Activated T-helper 2 cell treated with anti-CD3 and anti-CD28 coated beads, Interferon-gamma antibody, Interleukin-2, Interleukin-4, amounts not matched to agents 10 μg/mL and 5 μg/mL and 100 μg/mL, durations not matched to agents 14 hours and 24 hours and 36 hours (primary cell): ENCODE data around the gene YIPF3. TPM values are rescaled to one million over a fixed set of nuclear protein-coding genes. Genes with fewer than 3 reads are reported as not detected.

Source experiments
- DNase-seq: peaks from one replicate; pipeline ENCODE4 v3.0.0; 2021; ENCODE audit warnings: low spot score
- H3K27ac Mint-ChIP-seq: one replicate; pipeline ENCODE4 v1.8.0; 2021; ENCODE audit warnings: mixed read lengths
- H3K27me3 Mint-ChIP-seq: one replicate; pipeline ENCODE4 v1.8.0; 2021; ENCODE audit warnings: low read depth, mixed read lengths
- H3K36me3 Mint-ChIP-seq: one replicate; pipeline ENCODE4 v1.8.0; 2021; ENCODE audit warnings: low read depth, mixed read lengths
- H3K4me1 Mint-ChIP-seq: one replicate; pipeline ENCODE4 v1.8.0; 2021; ENCODE audit warnings: low read depth, mixed read lengths
- H3K4me3 Mint-ChIP-seq: one replicate; pipeline ENCODE4 v1.8.0; 2021; ENCODE audit warnings: low read depth, mild to moderate bottlenecking, moderate library complexity, mixed read lengths
- H3K9me3 Mint-ChIP-seq: one replicate; pipeline ENCODE4 v1.8.0; 2021; ENCODE audit warnings: mixed read lengths
- intact Hi-C: fragments of 100-400 bp; cut with micrococcal nuclease; formaldehyde crosslinking; loops from one replicate; pipeline ENCODE4 v1.15.1; 2023
- total RNA-seq: library from RNA; stranded (reverse); gene quantifications from 2 replicates; pipeline ENCODE4 v1.2.3, GENCODE V29; 2022

The YIPF3 gene
- total RNA-seq, 1 donor from 2014 or later = 59.0 TPM

GRCh38 chr6:43495409-43495941 lies 21.3 kb downstream of the YIPF3 start:
- no peaks in the 10 kb centered on the region for H3K9me3 Mint-ChIP-seq
- intact Hi-C loops = no loop called here
- H3K36me3 Mint-ChIP-seq = peaks cover 14% of the 10 kb centered on the region
- no peaks in the 10 kb centered on the region for H3K27me3 Mint-ChIP-seq
- peak overlapping the region; percentile 13 for H3K27ac Mint-ChIP-seq
- H3K4me3 Mint-ChIP-seq = no peak overlapping the region
- peaks cover 7% of the 10 kb centered on the region for H3K4me1 Mint-ChIP-seq
- no peak for DNase-seq

GRCh38 chr6:43494766-43495165 lies 22.0 kb downstream of the YIPF3 start:
- Mint-ChIP-seq H3K27ac (no peak overlapping the region), H3K4me3 (no peak overlapping the region)

GRCh38 chr6:43494321-43494720 lies 22.4 kb downstream of the YIPF3 start:
- Mint-ChIP-seq H3K9me3 (no peaks in the 10 kb centered on the region), H3K27ac (no peak overlapping the region), H3K4me1 (peaks cover 11% of the 10 kb centered on the region), H3K36me3 (peaks cover 11% of the 10 kb centered on the region), H3K4me3 (no peak overlapping the region), H3K27me3 (no peaks in the 10 kb centered on the region)
- no peak for DNase-seq
- intact Hi-C loops = no loop called here

More at GRCh38 chr6:43494766-43495165, 22.0 kb downstream of the YIPF3 start:
- peaks cover 14% of the 10 kb centered on the region for H3K36me3 Mint-ChIP-seq
- no peak for DNase-seq
- H3K27me3 Mint-ChIP-seq = no peaks in the 10 kb centered on the region
- H3K4me1 Mint-ChIP-seq = peaks cover 11% of the 10 kb centered on the region
- no peaks in the 10 kb centered on the region for H3K9me3 Mint-ChIP-seq
- intact Hi-C loops = no loop called here

GRCh38 chr6:43493833-43494232 lies 22.9 kb downstream of the YIPF3 start:
- H3K4me3 Mint-ChIP-seq = no peak overlapping the region
- H3K27ac Mint-ChIP-seq = no peak overlapping the region

GRCh38 chr6:43493230-43493629 lies 23.5 kb downstream of the YIPF3 start:
- Mint-ChIP-seq H3K4me3 (no peak overlapping the region), H3K4me1 (peaks cover 11% of the 10 kb centered on the region), H3K27me3 (no peaks in the 10 kb centered on the region), H3K9me3 (no peaks in the 10 kb centered on the region), H3K36me3 (peaks cover 6% of the 10 kb centered on the region), H3K27ac (no peak overlapping the region)
- no peak for DNase-seq
- intact Hi-C loops = no loop called here

More at GRCh38 chr6:43493833-43494232, 22.9 kb downstream of the YIPF3 start:
- peaks cover 11% of the 10 kb centered on the region for H3K4me1 Mint-ChIP-seq
- no peaks in the 10 kb centered on the region for H3K9me3 Mint-ChIP-seq
- no peak for DNase-seq
- intact Hi-C loops = no loop called here
- no peaks in the 10 kb centered on the region for H3K27me3 Mint-ChIP-seq
- H3K36me3 Mint-ChIP-seq = peaks cover 11% of the 10 kb centered on the region

GRCh38 chr6:43492673-43493072 lies 24.1 kb downstream of the YIPF3 start:
- DNase-seq = no peak
- Mint-ChIP-seq H3K27me3 (no peaks in the 10 kb centered on the region), H3K36me3 (peaks cover 4% of the 10 kb centered on the region), H3K4me3 (no peak overlapping the region), H3K27ac (no peak overlapping the region), H3K9me3 (no peaks in the 10 kb centered on the region), H3K4me1 (peaks cover 11% of the 10 kb centered on the region)
- intact Hi-C loops = no loop called here

GRCh38 chr6:43491750-43492661 lies 24.7 kb downstream of the YIPF3 start:
- H3K27ac Mint-ChIP-seq = no peak overlapping the region

GRCh38 chr6:43490523-43490939 lies 26.2 kb downstream of the YIPF3 start:
- DNase-seq = no peak
- H3K27ac Mint-ChIP-seq = no peak overlapping the region
- no peaks in the 10 kb centered on the region for H3K27me3 Mint-ChIP-seq
- intact Hi-C loops = no loop called here
- peaks cover 11% of the 10 kb centered on the region for H3K4me1 Mint-ChIP-seq
- H3K9me3 Mint-ChIP-seq = no peaks in the 10 kb centered on the region
- H3K36me3 Mint-ChIP-seq = peaks cover 4% of the 10 kb centered on the region
- no peak overlapping the region for H3K4me3 Mint-ChIP-seq

More at GRCh38 chr6:43491750-43492661, 24.7 kb downstream of the YIPF3 start:
- peaks cover 4% of the 10 kb centered on the region for H3K36me3 Mint-ChIP-seq
- no peak for DNase-seq
- no peaks in the 10 kb centered on the region for H3K9me3 Mint-ChIP-seq
- no peaks in the 10 kb centered on the region for H3K27me3 Mint-ChIP-seq
- intact Hi-C loops = no loop called here
- H3K4me1 Mint-ChIP-seq = peaks cover 11% of the 10 kb centered on the region
- no peak overlapping the region for H3K4me3 Mint-ChIP-seq

- intact Hi-C loops = no loop called here
- no peak overlapping the region for H3K4me3 Mint-ChIP-seq
- peaks cover 6% of the 10 kb centered on the region for H3K4me1 Mint-ChIP-seq
- peaks cover 4% of the 10 kb centered on the region for H3K36me3 Mint-ChIP-seq
- DNase-seq = no peak
- no peaks in the 10 kb centered on the region for H3K27me3 Mint-ChIP-seq
- no peaks in the 10 kb centered on the region for H3K9me3 Mint-ChIP-seq
- H3K27ac Mint-ChIP-seq = no peak overlapping the region
Measured at GRCh38 chr6:43489277-43490072, 27.3 kb downstream of the YIPF3 start.

GRCh38 chr6:43488667-43489276 lies 28.0 kb downstream of the YIPF3 start:
- H3K27me3 Mint-ChIP-seq = no peaks in the 10 kb centered on the region
- H3K27ac Mint-ChIP-seq = no peak overlapping the region
- H3K9me3 Mint-ChIP-seq = no peaks in the 10 kb centered on the region
- H3K36me3 Mint-ChIP-seq = peaks cover 4% of the 10 kb centered on the region
- intact Hi-C loops = no loop called here
- H3K4me3 Mint-ChIP-seq = no peak overlapping the region
- peaks cover 6% of the 10 kb centered on the region for H3K4me1 Mint-ChIP-seq
- no peak for DNase-seq

GRCh38 chr6:43481591-43482236 lies 35.0 kb downstream of the YIPF3 start:
- intact Hi-C loops = no loop called here
- Mint-ChIP-seq H3K27me3 (no peaks in the 10 kb centered on the region), H3K4me1 (peaks cover 43% of the 10 kb centered on the region), H3K36me3 (peaks cover 7% of the 10 kb centered on the region), H3K4me3 (no peak overlapping the region), H3K9me3 (no peaks in the 10 kb centered on the region), H3K27ac (no peak overlapping the region)
- DNase-seq = no peak

GRCh38 chr6:43481075-43481474 lies 35.7 kb downstream of the YIPF3 start:
- H3K4me1 Mint-ChIP-seq = peaks cover 46% of the 10 kb centered on the region
- H3K27me3 Mint-ChIP-seq = no peaks in the 10 kb centered on the region
- no peak overlapping the region for H3K4me3 Mint-ChIP-seq
- intact Hi-C loops = no loop called here
- DNase-seq = no peak
- H3K9me3 Mint-ChIP-seq = no peaks in the 10 kb centered on the region
- no peak overlapping the region for H3K27ac Mint-ChIP-seq
- H3K36me3 Mint-ChIP-seq = peaks cover 7% of the 10 kb centered on the region
